Kidney (tissue), 22 donors: ENCODE results near the gene TBX10. TPM values are rescaled to one million over a fixed set of nuclear protein-coding genes. Genes with fewer than 3 reads are reported as not detected.
"Not testable (repeated sequence)": the region's sequence is repeated elsewhere in the genome, so short reads cannot be mapped to it uniquely, and the experiment has no call there.

ENCODE experiments used
- DNase-seq, 5 donors: peaks; one replicate each; pipeline ENCODE4 v3.0.0-alpha.2; 2013 to 2020
- FAIRE-seq: peaks from 2 replicates; lab custom pipeline; 2012; peaks lifted over from hg19 to GRCh38; lab: Jason Lieb, UNC
- H3K27ac ChIP-seq, 2 donors: one replicate each; pipeline ENCODE4 v1.7.0; 2013; ENCODE audit warnings: low read depth in 2 of 2, low read length in 2 of 2, inconsistent platforms in 1 of 2
- H3K27me3 ChIP-seq: one replicate; pipeline ENCODE4 v1.7.1; 2013; ENCODE audit warnings: low read length, inconsistent platforms; ENCODE audit not compliant: control insufficient read depth, insufficient read depth
- H3K36me3 ChIP-seq, 3 donors: one replicate each; pipeline versions ENCODE4 v1.7.0 to v1.7.1; 2013; ENCODE audit warnings: low read length in 3 of 3, control low read depth in 1 of 3, inconsistent platforms in 1 of 3; ENCODE audit not compliant: insufficient read depth in 3 of 3, control insufficient read depth in 2 of 3
- H3K4me1 ChIP-seq, 3 donors: one replicate each; pipeline versions ENCODE4 v1.7.0 to v1.7.1; 2013; ENCODE audit warnings: low read length in 3 of 3, inconsistent platforms in 1 of 3, low read depth in 1 of 3; ENCODE audit not compliant: control insufficient read depth in 2 of 3, insufficient read depth in 2 of 3
- H3K4me3 ChIP-seq, 3 donors: one replicate each; pipeline versions ENCODE4 v1.7.0 to v1.8.1; 2013; ENCODE audit warnings: low read length in 3 of 3, control low read depth in 1 of 3, inconsistent platforms in 1 of 3
- H3K9ac ChIP-seq, 3 donors: one replicate each; pipeline versions ENCODE4 v1.7.0 to v1.7.1; 2013; ENCODE audit warnings: low read length in 3 of 3, control low read depth in 1 of 3, inconsistent platforms in 1 of 3
- H3K9me3 ChIP-seq, 3 donors: one replicate each; pipeline versions ENCODE4 v1.7.0 to v1.7.1; 2013; ENCODE audit warnings: low read length in 3 of 3, control low read depth in 1 of 3, inconsistent platforms in 1 of 3; ENCODE audit not compliant: control insufficient read depth in 2 of 3, insufficient read depth in 1 of 3
- CTCF ChIP-seq: IDR thresholded peaks from 3 replicates; pipeline ENCODE4 v1.5.1; 2012; ENCODE audit warnings: mild to moderate bottlenecking, moderate library complexity, borderline replicate concordance; ENCODE audit not compliant: insufficient read depth; ENCODE audit errors: extremely low read depth
- intact Hi-C: fragments of 100-400 bp; cut with DNase I; formaldehyde crosslinking; loops from one replicate; pipeline ENCODE4 v1.11.1; 2022
- long read RNA-seq, 10 donors: library from polyadenylated mRNA in 1 of 10; unstranded in 1 of 10; transcript quantifications; one replicate each; pipeline ENCODE4 v2.0.0 and lab custom pipeline, GENCODE V29; 2021 to 2026
- polyA plus RNA-seq: library from polyadenylated mRNA; stranded (reverse); fragments of 350-450 nt; fragmentation: Illumina TruSeq; extraction: RNeasy Lipid Tissue Mini Kit (QIAGEN cat#74804); gene quantifications from one replicate; pipeline ENCODE4 v1.2.3, GENCODE V29; 2014; ENCODE audit warnings: low read depth, low replicate concordance; ENCODE audit not compliant: insufficient read depth
- total RNA-seq: library from RNA; stranded (reverse); fragmentation: NEBNext Ultra II Directional; extraction: Animal tissue kit (Norgen Biotek cat#: 25700); gene quantifications from one replicate; pipeline ENCODE4 v1.2.1, GENCODE V29; 2021
- donor health status: control.
- donor health status: control.
- donor health status: control.
- donor health status: control.
- donor health status: control.
- donor health status: DM: yes; HTN: yes; CAD: no.
- donor health status: Normal renal cell carcinoma (clear cell type).

TBX10 gene
- total RNA-seq (not detected), polyA plus RNA-seq (not detected)
- long read RNA-seq, donor 1 = 0 reads
- long read RNA-seq, donor 2 = 0 reads
- long read RNA-seq, donor 3 = 0 reads
- long read RNA-seq, donor 4 = 0 reads
- long read RNA-seq, donor 5 = 0 reads
- long read RNA-seq, donor 6 = 0 reads
- long read RNA-seq, donor 7 = 0 reads
- long read RNA-seq, donor 8 = 0 reads
- long read RNA-seq, donor 9 = 0 reads
- long read RNA-seq, donor 10 = 0 reads

DNA sequence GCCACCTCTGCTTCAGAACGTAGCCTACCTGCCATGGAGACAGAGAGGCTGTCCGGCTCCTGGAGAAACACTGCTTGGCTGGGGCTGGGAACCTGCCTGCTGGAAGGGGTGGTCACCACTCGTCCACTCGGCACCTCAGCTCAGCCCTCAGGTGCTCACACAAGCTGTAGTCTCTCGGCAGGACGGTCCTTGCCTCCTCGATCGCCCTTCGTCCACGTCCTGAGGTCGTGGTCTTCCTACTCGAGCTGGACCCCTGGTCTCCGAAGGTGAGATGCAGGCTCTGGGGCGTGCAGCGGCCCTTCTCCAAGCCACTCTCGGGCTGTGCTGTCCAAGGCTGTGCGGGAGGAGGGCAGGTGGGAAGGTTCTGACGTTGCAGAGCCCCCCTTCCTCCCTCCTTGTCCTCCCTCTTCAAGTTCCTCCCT, at the start of gene TBX10:
TSS of gene TBX10 (minus strand) at position 326 of the 422 bp plus-strand sequence. CDS start at position 35, 291 bp downstream.
- DNase-seq (peak in 1 of 5 donors; percentile 66), FAIRE-seq (no peak)
- H3K4me1 ChIP-seq = no peaks in the 10 kb centered on the region
- H3K9ac ChIP-seq = no peak within 1 kb of the TSS
- TF ChIP-seq CTCF = no peak
- H3K9me3 ChIP-seq = no peaks in the 10 kb centered on the region
- H3K4me3 ChIP-seq = no peak within 1 kb of the TSS
- no peaks in the 10 kb centered on the region for H3K27me3 ChIP-seq
- intact Hi-C loops = no loop called here
- no peaks in the 10 kb centered on the region for H3K36me3 ChIP-seq
- H3K27ac ChIP-seq = no peak within 1 kb of the TSS

- H3K27me3 ChIP-seq = no peaks in the 10 kb centered on the region
- no peaks in the 10 kb centered on the region for H3K4me1 ChIP-seq
- FAIRE-seq (no peak), DNase-seq (no peak)
- H3K27ac ChIP-seq = no peak overlapping the region
- H3K9ac ChIP-seq = no peak overlapping the region
- H3K4me3 ChIP-seq = no peak overlapping the region
- no peaks in the 10 kb centered on the region for H3K36me3 ChIP-seq
- no peak for TF ChIP-seq CTCF
- intact Hi-C loops = no loop called here
- H3K9me3 ChIP-seq = no peaks in the 10 kb centered on the region
Observed at GRCh38 chr11:67689178-67689577, 49.6 kb upstream of the TBX10 start.

DNA sequence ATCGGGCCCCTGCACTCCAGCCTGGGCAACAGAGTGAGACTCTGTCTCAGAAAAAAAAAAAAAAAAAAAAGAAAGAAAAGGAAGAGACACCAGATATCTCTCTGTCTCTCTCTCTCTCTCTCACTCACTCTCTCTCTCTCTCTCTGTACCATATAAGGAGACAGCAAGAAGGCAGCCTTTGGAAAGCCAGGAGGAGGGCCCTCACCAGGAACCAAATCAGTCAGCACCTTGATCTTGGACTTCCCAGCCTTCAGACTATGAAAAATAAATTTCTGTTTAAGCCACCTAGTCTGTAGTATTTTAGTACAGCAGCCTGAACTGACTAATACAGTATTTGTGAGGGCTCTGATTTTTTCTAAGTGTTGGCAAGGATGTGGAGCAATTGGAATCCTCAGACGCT, 48.4 kb upstream of the TBX10 start:
- no peak for FAIRE-seq
- no peaks in the 10 kb centered on the region for H3K9me3 ChIP-seq
- no peak overlapping the region for H3K4me3 ChIP-seq
- H3K27ac ChIP-seq = no peak overlapping the region
- H3K27me3 ChIP-seq = no peaks in the 10 kb centered on the region
- H3K36me3 ChIP-seq = no peaks in the 10 kb centered on the region
- intact Hi-C loops = no loop called here
- H3K9ac ChIP-seq = no peak overlapping the region
- TF ChIP-seq CTCF = no peak
- no peak for DNase-seq
- no peaks in the 10 kb centered on the region for H3K4me1 ChIP-seq

GRCh38 chr11:67685641-67686332, 46.2 kb upstream of the TBX10 start:
- H3K36me3 ChIP-seq, H3K27me3 ChIP-seq, H3K27ac ChIP-seq, H3K4me3 ChIP-seq, H3K9ac ChIP-seq, H3K4me1 ChIP-seq, DNase-seq, H3K9me3 ChIP-seq, intact Hi-C loops, FAIRE-seq: not testable (repeated sequence)

DNA sequence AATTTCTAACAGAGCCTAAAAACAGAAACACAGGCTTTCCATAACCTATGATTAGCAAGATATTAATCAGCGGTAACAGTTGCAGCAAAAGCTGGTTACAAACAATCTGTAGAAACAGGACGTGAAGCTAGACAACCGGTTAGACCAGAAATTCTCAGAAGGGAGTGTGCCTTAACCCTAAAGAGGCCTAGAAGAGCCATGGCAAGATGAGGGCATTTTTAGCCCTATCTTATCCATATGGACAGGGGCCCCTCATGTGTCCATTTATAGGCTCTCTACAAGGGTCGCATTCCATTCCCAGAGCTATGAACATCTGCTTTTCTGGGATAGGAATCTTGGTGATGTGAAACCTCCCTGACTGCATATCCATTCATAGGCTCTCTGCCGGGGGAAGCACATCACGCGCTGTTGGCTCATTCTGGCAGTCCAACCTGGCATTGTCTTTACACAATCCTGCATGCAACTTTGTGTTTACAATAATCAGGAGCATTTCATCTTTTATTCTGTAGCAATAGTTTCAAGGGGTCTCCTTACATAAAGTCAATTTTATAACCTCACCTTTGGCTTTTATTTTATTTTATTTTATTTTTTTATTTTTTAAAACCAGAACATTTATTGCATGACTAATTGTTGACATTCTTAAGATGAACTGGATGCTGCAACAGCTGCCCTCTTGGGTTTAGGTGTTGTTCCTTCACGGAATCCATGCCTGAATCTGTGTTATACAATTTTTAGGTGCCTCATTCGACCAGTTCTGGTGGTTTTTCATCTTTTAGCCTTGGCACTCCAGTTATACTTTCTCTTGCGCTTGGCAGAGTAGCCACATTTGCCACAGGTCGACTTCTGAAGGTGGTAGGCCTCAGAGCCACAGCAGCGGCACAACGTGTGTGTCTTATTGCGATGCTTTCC, 42.8 kb upstream of the TBX10 start:
- DNase-seq, H3K27me3 ChIP-seq, H3K36me3 ChIP-seq, intact Hi-C loops, H3K27ac ChIP-seq, H3K4me1 ChIP-seq, H3K9ac ChIP-seq, H3K9me3 ChIP-seq, H3K4me3 ChIP-seq, FAIRE-seq: not testable (repeated sequence)
